CD14-positive monocyte (primary cell): ENCODE results near the gene SDK1. TPM values are rescaled to one million over a fixed set of nuclear protein-coding genes. Genes with fewer than 3 reads are reported as not detected.

Experiments used
- DNase-seq, 3 donors: peaks; one replicate each; pipeline ENCODE4 v3.0.0-alpha.2; 2011 to 2022
- H2AFZ ChIP-seq: 2 replicates; pipeline ENCODE4 v1.6.0; 2012; ENCODE audit warnings: mild to moderate bottlenecking, low read depth, low read length, inconsistent platforms; ENCODE audit not compliant: insufficient read depth, poor library complexity, severe bottlenecking
- H3K27ac ChIP-seq, 2 donors: 1 replicate in 1 of 2; 2 replicates in 1 of 2; pipeline ENCODE4 v1.5.1; 2012 to 2013; ENCODE audit warnings: low read length in 2 of 2, control low read depth in 1 of 2, inconsistent platforms in 1 of 2, low read depth in 1 of 2, mild to moderate bottlenecking in 1 of 2
- H3K27me3 ChIP-seq, 2 donors: one replicate each; pipeline versions ENCODE4 v1.6.0 to v1.6.1; 2011 to 2013; ENCODE audit warnings: low read length in 2 of 2; ENCODE audit not compliant: control insufficient read depth in 2 of 2, insufficient read depth in 2 of 2
- H3K36me3 ChIP-seq, 2 donors: replicated peaks in 1 of 2; 1 replicate in 1 of 2; 2 replicates in 1 of 2; pipeline versions ENCODE4 v1.5.1 to v1.6.1; 2012 to 2013; ENCODE audit warnings: low read length in 2 of 2, control low read depth in 1 of 2, inconsistent platforms in 1 of 2, mild to moderate bottlenecking in 1 of 2; ENCODE audit not compliant: insufficient read depth in 2 of 2, control insufficient read depth in 1 of 2
- H3K4me1 ChIP-seq, 2 donors: 1 replicate in 1 of 2; 2 replicates in 1 of 2; pipeline versions ENCODE4 v1.5.1 to v1.6.1; 2012 to 2013; ENCODE audit warnings: low read length in 2 of 2, control low read depth in 1 of 2, inconsistent platforms in 1 of 2, mild to moderate bottlenecking in 1 of 2, moderate library complexity in 1 of 2; ENCODE audit not compliant: insufficient read depth in 2 of 2, control insufficient read depth in 1 of 2
- H3K4me2 ChIP-seq: replicated peaks from 2 replicates; pipeline ENCODE3; 2012; ENCODE audit warnings: low read length, moderate library complexity, mild to moderate bottlenecking; ENCODE audit not compliant: poor library complexity, severe bottlenecking; ENCODE audit errors: extremely low read depth
- H3K4me3 ChIP-seq, 3 experiments: fragments of 200-600 bp in 1 of 3; sonication (generic) in 1 of 3; replicated peaks in 1 of 3; 1 replicate in 2 of 3; 2 replicates in 1 of 3; pipeline ENCODE4 v1.5.1; 2011 to 2013; ENCODE audit warnings: low read length in 3 of 3, mild to moderate bottlenecking in 3 of 3, control low read depth in 2 of 3, low read depth in 2 of 3, inconsistent platforms in 1 of 3, moderate library complexity in 1 of 3
- H3K79me2 ChIP-seq: 2 replicates; pipeline ENCODE4 v1.6.0; 2012; ENCODE audit warnings: mild to moderate bottlenecking, control low read depth, inconsistent platforms, low read length, moderate library complexity; ENCODE audit not compliant: insufficient read depth
- H3K9ac ChIP-seq: 2 replicates; pipeline ENCODE4 v1.6.0; 2017; ENCODE audit warnings: low read length, mild to moderate bottlenecking; ENCODE audit not compliant: insufficient read depth, poor library complexity, severe bottlenecking
- H3K9me3 ChIP-seq, 2 donors: replicated peaks in 1 of 2; 1 replicate in 1 of 2; 2 replicates in 1 of 2; pipeline versions ENCODE4 v1.5.1 to v1.6.1; 2012 to 2013; ENCODE audit warnings: low read length in 2 of 2, control low read depth in 1 of 2; ENCODE audit not compliant: control insufficient read depth in 1 of 2, insufficient read depth in 1 of 2
- H4K20me1 ChIP-seq: 2 replicates; pipeline ENCODE4 v1.6.0; 2012; ENCODE audit warnings: mild to moderate bottlenecking, low read length, control low read depth, moderate library complexity; ENCODE audit not compliant: insufficient read depth
- H3K27ac Mint-ChIP-seq, 7 donors: one replicate each; pipeline ENCODE4 v1.8.0; 2020; ENCODE audit warnings: mild to moderate bottlenecking in 7 of 7, mixed read lengths in 7 of 7, moderate library complexity in 6 of 7, inconsistent platforms in 2 of 7
- H3K27me3 Mint-ChIP-seq, 3 donors: one replicate each; pipeline ENCODE4 v1.8.0; 2021 to 2022; ENCODE audit warnings: low read depth in 3 of 3, mild to moderate bottlenecking in 3 of 3, mixed read lengths in 3 of 3, moderate library complexity in 3 of 3, inconsistent platforms in 1 of 3
- H3K36me3 Mint-ChIP-seq, 2 donors: one replicate each; pipeline ENCODE4 v1.8.0; 2020; ENCODE audit warnings: mixed read lengths in 2 of 2, inconsistent platforms in 1 of 2, mild to moderate bottlenecking in 1 of 2
- H3K4me1 Mint-ChIP-seq: one replicate; pipeline ENCODE4 v1.8.0; 2020; ENCODE audit warnings: mild to moderate bottlenecking, mixed read lengths
- H3K4me3 Mint-ChIP-seq, 2 donors: one replicate each; pipeline ENCODE4 v1.8.0; 2020; ENCODE audit warnings: mild to moderate bottlenecking in 2 of 2, mixed read lengths in 2 of 2, moderate library complexity in 1 of 2
- H3K9me3 Mint-ChIP-seq, 7 donors: one replicate each; pipeline ENCODE4 v1.8.0; 2020 to 2022; ENCODE audit warnings: mixed read lengths in 7 of 7, mild to moderate bottlenecking in 6 of 7, moderate library complexity in 6 of 7, inconsistent platforms in 2 of 7
- WGBS: methylation state at CpG from one replicate; pipeline ENCODE4 v1.1.5; 2013; ENCODE audit warnings: missing lambda C conversion rate; ENCODE audit not compliant: insufficient coverage; 5-methylcytosine and 5-hydroxymethylcytosine counted together
- intact Hi-C, 2 donors: fragments of 100-400 bp; cut with micrococcal nuclease; formaldehyde crosslinking; loops; one replicate each; pipeline versions ENCODE4 v1.15.0 to v1.15.1; 2023
- polyA plus RNA-seq, 3 donors: library from polyadenylated mRNA; depleted of rRNA in 1 of 3; unstranded in 2 of 3; stranded (reverse) in 1 of 3; fragments of 300-500 nt in 2 of 3; fragments of >200 nt in 1 of 3; fragmentation: Illumina TruSeq in 2 of 3; gene quantifications; 1 replicate in 2 of 3; 2 replicates in 1 of 3; pipeline ENCODE4 v1.2.3, GENCODE V29; 2012 to 2021
- TF ChIP-seq, protein P1 (sequence below): fragments of 200-600 bp; IDR thresholded peaks from one replicate; pipeline ENCODE4 v1.8.0; 2022; ENCODE audit warnings: antibody characterized with exemption, mild to moderate bottlenecking

SDK1 gene
- polyA plus RNA-seq, 3 donors = 0.01 TPM; not detected in 2

DNA sequence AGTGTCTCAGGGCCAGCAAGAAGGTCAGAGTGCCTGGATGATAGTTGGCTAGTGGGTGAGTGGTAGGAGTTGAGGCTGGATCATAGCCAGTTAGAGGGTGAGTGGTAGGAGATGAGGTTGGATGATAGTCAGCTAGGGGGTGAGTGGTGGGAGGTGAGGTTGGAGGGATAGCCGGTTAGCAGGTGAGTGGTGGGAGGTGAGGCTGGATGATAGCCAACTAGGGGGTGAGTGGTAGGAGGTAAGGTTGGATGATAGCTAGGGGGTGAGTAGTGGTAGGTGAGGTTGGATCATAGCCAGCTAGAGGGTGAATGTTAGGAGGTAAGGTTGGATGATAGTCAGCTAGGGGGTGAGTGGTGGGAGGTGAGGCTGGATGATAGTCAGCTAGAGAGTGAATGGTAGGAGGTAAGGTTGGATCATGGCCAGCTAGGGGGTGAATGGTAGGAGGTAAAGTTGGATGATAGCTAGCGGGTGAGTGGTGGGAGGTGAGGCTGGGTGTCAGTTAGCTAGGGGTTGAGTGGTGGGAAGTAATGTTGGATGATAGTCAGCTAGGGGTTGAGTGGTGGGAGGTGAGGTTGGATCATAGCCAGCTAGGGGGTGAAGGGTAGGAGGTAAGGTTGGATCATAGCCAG lies 226.6 kb downstream of the SDK1 start:
- no peaks in the 10 kb centered on the region for H3K4me1 ChIP-seq
- Mint-ChIP-seq H3K4me3 (no peak overlapping the region), H3K27ac (no peak overlapping the region), H3K4me1 (no peaks in the 10 kb centered on the region), H3K27me3 (peaks cover 0 to 1% (median 0%) of the 10 kb centered on the region in 3 donors), H3K36me3 (no peaks in the 10 kb centered on the region), H3K9me3 (peaks cover 0 to 5% (median 0%) of the 10 kb centered on the region in 7 donors)
- no peaks in the 10 kb centered on the region for H3K27me3 ChIP-seq
- no peak overlapping the region for H3K9ac ChIP-seq
- H3K4me3 ChIP-seq = no peak overlapping the region
- TF ChIP-seq, protein P1, sequence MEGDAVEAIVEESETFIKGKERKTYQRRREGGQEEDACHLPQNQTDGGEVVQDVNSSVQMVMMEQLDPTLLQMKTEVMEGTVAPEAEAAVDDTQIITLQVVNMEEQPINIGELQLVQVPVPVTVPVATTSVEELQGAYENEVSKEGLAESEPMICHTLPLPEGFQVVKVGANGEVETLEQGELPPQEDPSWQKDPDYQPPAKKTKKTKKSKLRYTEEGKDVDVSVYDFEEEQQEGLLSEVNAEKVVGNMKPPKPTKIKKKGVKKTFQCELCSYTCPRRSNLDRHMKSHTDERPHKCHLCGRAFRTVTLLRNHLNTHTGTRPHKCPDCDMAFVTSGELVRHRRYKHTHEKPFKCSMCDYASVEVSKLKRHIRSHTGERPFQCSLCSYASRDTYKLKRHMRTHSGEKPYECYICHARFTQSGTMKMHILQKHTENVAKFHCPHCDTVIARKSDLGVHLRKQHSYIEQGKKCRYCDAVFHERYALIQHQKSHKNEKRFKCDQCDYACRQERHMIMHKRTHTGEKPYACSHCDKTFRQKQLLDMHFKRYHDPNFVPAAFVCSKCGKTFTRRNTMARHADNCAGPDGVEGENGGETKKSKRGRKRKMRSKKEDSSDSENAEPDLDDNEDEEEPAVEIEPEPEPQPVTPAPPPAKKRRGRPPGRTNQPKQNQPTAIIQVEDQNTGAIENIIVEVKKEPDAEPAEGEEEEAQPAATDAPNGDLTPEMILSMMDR = no peak
- no peak overlapping the region for H3K4me2 ChIP-seq
- H3K27ac ChIP-seq = no peak overlapping the region
- no peaks in the 10 kb centered on the region for H3K9me3 ChIP-seq
- intact Hi-C loops = no loop called here
- no peaks in the 10 kb centered on the region for H4K20me1 ChIP-seq
- no peaks in the 10 kb centered on the region for H3K36me3 ChIP-seq
- WGBS = 100% methylated on average over 2 of the region's 2 CpGs
- no peaks in the 10 kb centered on the region for H3K79me2 ChIP-seq
- no peak for DNase-seq
- H2AFZ ChIP-seq = no peak overlapping the region

DNA sequence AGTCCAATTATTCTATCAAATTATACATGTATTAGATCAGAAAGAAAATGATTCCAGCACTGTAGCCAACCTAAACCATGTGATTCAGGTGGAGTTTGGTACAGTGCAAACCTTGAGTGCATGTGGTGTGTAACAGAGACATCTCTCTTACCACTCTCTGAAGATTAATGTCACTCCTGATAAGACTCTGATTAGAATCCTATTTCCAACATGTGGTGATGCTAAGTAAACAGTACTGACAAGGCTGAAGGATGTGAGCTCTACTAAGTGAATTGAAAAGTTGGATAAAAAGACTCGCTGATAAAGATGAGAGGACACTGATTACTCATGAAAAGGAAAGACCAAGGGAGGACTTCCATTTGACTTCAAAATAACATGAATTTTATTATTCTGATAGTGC lies 232.0 kb downstream of the SDK1 start:
- Histone ChIP-seq H3K79me2 (no peaks in the 10 kb centered on the region), H2AFZ (no peak overlapping the region), H3K9me3 (no peaks in the 10 kb centered on the region), H3K4me3 (no peak overlapping the region), H3K4me1 (no peaks in the 10 kb centered on the region), H3K36me3 (no peaks in the 10 kb centered on the region), H4K20me1 (no peaks in the 10 kb centered on the region), H3K4me2 (no peak overlapping the region), H3K27me3 (no peaks in the 10 kb centered on the region), H3K27ac (no peak overlapping the region), H3K9ac (no peak overlapping the region)
- DNase-seq = no peak
- Mint-ChIP-seq H3K36me3 (no peaks in the 10 kb centered on the region), H3K27ac (no peak overlapping the region), H3K27me3 (peaks cover 0 to 2% (median 0%) of the 10 kb centered on the region in 3 donors), H3K4me1 (no peaks in the 10 kb centered on the region), H3K9me3 (peaks cover 0 to 5% (median 2%) of the 10 kb centered on the region in 7 donors), H3K4me3 (no peak overlapping the region)
- no CpG with 5 or more reads among the region's 1 CpG for WGBS
- TF ChIP-seq, protein P1 = no peak
- intact Hi-C loops = no loop called here
